NCI-H1417 (cell line): ENCODE measurements around the gene FXYD6.

ENCODE experiments used
- DNase-seq, 3 experiments: peaks; one replicate each; lab custom pipeline; 2025; lab: John Stamatoyannopoulos, UW

Gene FXYD6

GRCh38 chr11:117885777-117886176, 9.3 kb upstream of the FXYD6 start:
- no peak for DNase-seq

- DNase-seq: no peak
Measured at GRCh38 chr11:117884994-117885393, 8.5 kb upstream of the FXYD6 start.

GRCh38 chr11:117883063-117883462, 6.6 kb upstream of the FXYD6 start:
- DNase-seq: no peak

GRCh38 chr11:117882311-117882905, 6.0 kb upstream of the FXYD6 start:
- DNase-seq: peak; percentile 72 to 79 (median 77)

- DNase-seq: no peak
Measured at GRCh38 chr11:117881217-117881616, 4.8 kb upstream of the FXYD6 start.

GRCh38 chr11:117879516-117880480, 3.3 kb upstream of the FXYD6 start:
- no peak for DNase-seq

- DNase-seq: no peak
Measured at GRCh38 chr11:117878939-117879475, 2.5 kb upstream of the FXYD6 start.

- no peak for DNase-seq
Measured at GRCh38 chr11:117878314-117878938, 2.0 kb upstream of the FXYD6 start.

GRCh38 chr11:117877120-117877784, 794 bp upstream of the FXYD6 start:
- DNase-seq: peak in 2 of 3 experiments; percentile 51 to 70

GRCh38 chr11:117876059-117876340, 458 bp downstream of the FXYD6 start:
- DNase-seq: peak; percentile 48 to 86 (median 83)

- peak; percentile 54 to 91 (median 83) for DNase-seq
Measured at GRCh38 chr11:117875382-117876058, 938 bp downstream of the FXYD6 start.

- DNase-seq: peak in 1 of 3 experiments; percentile 70
Measured at GRCh38 chr11:117874910-117875381, 1.5 kb downstream of the FXYD6 start.

- DNase-seq: peak in 2 of 3 experiments; percentile 54 to 63
Measured at GRCh38 chr11:117874253-117874909, 2.1 kb downstream of the FXYD6 start.

- no peak for DNase-seq
Measured at GRCh38 chr11:117873828-117874125, 2.7 kb downstream of the FXYD6 start.

- no peak for DNase-seq
Measured at GRCh38 chr11:117872975-117873827, 3.3 kb downstream of the FXYD6 start.

- no peak for DNase-seq
Measured at GRCh38 chr11:117872420-117872961, 4.0 kb downstream of the FXYD6 start.

- no peak for DNase-seq
Measured at GRCh38 chr11:117871784-117872183, 4.7 kb downstream of the FXYD6 start.

GRCh38 chr11:117871160-117871559, 5.3 kb downstream of the FXYD6 start:
- no peak for DNase-seq

GRCh38 chr11:117870103-117870952, 6.1 kb downstream of the FXYD6 start:
- peak; percentile 34 to 60 (median 59) for DNase-seq
